HCT116 (cell line): ENCODE measurements around the gene CRYGC. TPM values are rescaled to one million over a fixed set of nuclear protein-coding genes. Genes with fewer than 3 reads are reported as not detected.
"Not testable (repeated sequence)": the region's sequence is repeated elsewhere in the genome, so short reads cannot be mapped to it uniquely, and the experiment has no call there.

Source experiments
- ATAC-seq: fragments of 200-7000 bp; cut with Tn5 transposase; 2 replicates; pipeline ENCODE4 v1.9.1; 2020; ENCODE audit warnings: mild to moderate bottlenecking, moderate library complexity
- BruUV-seq: library from RNA; stranded (reverse); fragments of 400-500 nt; replicated peaks from 2 replicates; lab custom pipeline; 2021; lab: Mats Ljungman, UMichigan
- CTCF ChIA-PET: fragments of 300-600 bp; sonication (Branson Sonifier 250); formaldehyde crosslinking; loops from one replicate; lab custom pipeline; 2021; ENCODE audit warnings: antibody characterized with exemption; lab: Charles Lee
- POLR2A ChIA-PET: fragments of 300-600, 350-600 bp; sonication (Branson Sonifier 250); formaldehyde crosslinking; loops from one replicate; lab custom pipeline; 2021; ENCODE audit warnings: antibody characterized with exemption; lab: Charles Lee
- RAD21 ChIA-PET, 2 experiments: fragments of 300-600 bp; sonication (Branson Sonifier 250); formaldehyde crosslinking; loops; one replicate each; lab custom pipeline; 2023; ENCODE audit warnings: low total read pairs in 2 of 2; ENCODE audit not compliant: uncharacterized antibody in 2 of 2, unreplicated experiment in 2 of 2, low non-redundant PET in 1 of 2; lab: Charles Lee
- DNase-seq: peaks from one replicate; pipeline ENCODE4 v3.0.0-alpha.2; 2010; ENCODE audit warnings: low read depth, low spot score
- H2AFZ ChIP-seq: fragments of 200-600 bp; shearing (Covaris generic), sonication (generic); 2 replicates; pipeline ENCODE4 v1.6.1; 2017; ENCODE audit warnings: low read depth, mixed run types, mixed read lengths, antibody characterized with exemption, low read length; ENCODE audit not compliant: poor library complexity, severe bottlenecking
- H3K27ac ChIP-seq: 2 replicates; pipeline ENCODE4 v1.5.1; 2012; ENCODE audit warnings: low read depth, low read length
- H3K27me3 ChIP-seq: fragments of 200-600 bp; sonication (generic); 2 replicates; pipeline ENCODE4 v1.6.1; 2016; ENCODE audit warnings: mixed run types, low read length, mixed read lengths; ENCODE audit not compliant: insufficient read depth
- H3K36me3 ChIP-seq, 2 experiments: fragments of 200-500 bp in 1 of 2; fragments of 200-600 bp in 1 of 2; sonication (Bioruptor generic) in 1 of 2; sonication (generic) in 1 of 2; 2 replicates each; pipeline versions ENCODE4 v1.5.1 to v1.6.1; 2014 to 2016; ENCODE audit warnings: low read length in 2 of 2, inconsistent platforms in 1 of 2, mixed read lengths in 1 of 2, mixed run types in 1 of 2; ENCODE audit not compliant: insufficient read depth in 2 of 2, control insufficient read depth in 1 of 2
- H3K4me1 ChIP-seq, 2 experiments: fragments of 200-600 bp in 1 of 2; sonication (generic) in 1 of 2; 2 replicates each; pipeline versions ENCODE4 v1.5.1 to v1.6.1; 2012 to 2017; ENCODE audit warnings: low read length in 2 of 2, inconsistent platforms in 1 of 2, mild to moderate bottlenecking in 1 of 2, mixed read lengths in 1 of 2, mixed run types in 1 of 2, moderate library complexity in 1 of 2; ENCODE audit not compliant: insufficient read depth in 2 of 2, control insufficient read depth in 1 of 2
- H3K4me2 ChIP-seq: fragments of 200-600 bp; sonication (generic); 2 replicates; pipeline ENCODE4 v1.6.1; 2017; ENCODE audit warnings: mixed run types, low read length, mixed read lengths
- H3K4me3 ChIP-seq, 2 experiments: fragments of 200-600 bp in 1 of 2; sonication (generic) in 1 of 2; replicated peaks in 1 of 2; 2 replicates each; pipeline ENCODE4 v1.5.1; 2011 to 2016; ENCODE audit warnings: low read length in 2 of 2, control low read depth in 1 of 2, low read depth in 1 of 2, mild to moderate bottlenecking in 1 of 2, mixed read lengths in 1 of 2, mixed run types in 1 of 2
- H3K79me2 ChIP-seq: fragments of 200-600 bp; sonication (generic); 2 replicates; pipeline ENCODE4 v1.6.1; 2017; ENCODE audit warnings: mild to moderate bottlenecking, mixed run types, low read length, moderate library complexity, mixed read lengths; ENCODE audit not compliant: insufficient read depth
- H3K9ac ChIP-seq: fragments of 200-600 bp; sonication (generic); 2 replicates; pipeline ENCODE4 v1.6.1; 2016; ENCODE audit warnings: low read length, mixed read lengths
- H3K9me2 ChIP-seq: fragments of 200-600 bp; sonication (generic), shearing (Covaris generic); 2 replicates; pipeline ENCODE4 v1.6.1; 2017; ENCODE audit warnings: mixed run types, mild to moderate bottlenecking, moderate library complexity; ENCODE audit not compliant: insufficient read depth
- H3K9me3 ChIP-seq, 2 experiments: fragments of 200-500 bp in 1 of 2; fragments of 200-600 bp in 1 of 2; sonication (Bioruptor generic) in 1 of 2; sonication (generic) in 1 of 2; 2 replicates each; pipeline ENCODE4 v1.6.1; 2014 to 2017; ENCODE audit warnings: low read length in 2 of 2, mixed read lengths in 2 of 2, inconsistent platforms in 1 of 2, low read depth in 1 of 2, mild to moderate bottlenecking in 1 of 2, mixed run types in 1 of 2, moderate library complexity in 1 of 2; ENCODE audit not compliant: control insufficient read depth in 1 of 2, insufficient read depth in 1 of 2
- H4K20me1 ChIP-seq: fragments of 200-600 bp; sonication (generic), shearing (Covaris generic); 2 replicates; pipeline ENCODE4 v1.6.1; 2017; ENCODE audit warnings: mixed run types, mild to moderate bottlenecking, moderate library complexity; ENCODE audit not compliant: insufficient read depth
- CBX3 ChIP-seq: IDR thresholded peaks from 2 replicates; pipeline ENCODE4 v1.6.1; 2012; ENCODE audit warnings: low read depth
- CEBPB ChIP-seq: IDR thresholded peaks from 2 replicates; pipeline ENCODE4 v1.6.1; 2012; ENCODE audit warnings: low read depth
- ELF1 ChIP-seq: IDR thresholded peaks from 2 replicates; pipeline ENCODE4 v1.6.1; 2012; ENCODE audit warnings: low read depth, borderline replicate concordance
- EZH2 ChIP-seq: fragments of 200-600 bp; sonication (generic); IDR thresholded peaks from 2 replicates; pipeline ENCODE4 v1.6.1; 2017; ENCODE audit warnings: antibody characterized with exemption, mixed run types
- EZH2phosphoT487 ChIP-seq: fragments of 200-600 bp; IDR thresholded peaks from 2 replicates; pipeline ENCODE4 v1.6.1; 2018; ENCODE audit warnings: antibody characterized with exemption, borderline replicate concordance
- POLR2A ChIP-seq: IDR thresholded peaks from 2 replicates; pipeline ENCODE4 v1.7.0; 2011; ENCODE audit warnings: borderline replicate concordance; ENCODE audit not compliant: insufficient read depth, insufficient read length; ENCODE audit errors: extremely low read depth
- RAD21 ChIP-seq: IDR thresholded peaks from 2 replicates; pipeline ENCODE4 v1.6.1; 2012; ENCODE audit warnings: low read depth, mild to moderate bottlenecking
- SIN3A ChIP-seq: IDR thresholded peaks from 2 replicates; pipeline ENCODE4 v1.6.1; 2012; ENCODE audit warnings: low read depth
- SP1 ChIP-seq: IDR thresholded peaks from 2 replicates; pipeline ENCODE4 v1.6.1; 2012; ENCODE audit warnings: low read depth
- SRF ChIP-seq: IDR thresholded peaks from 2 replicates; pipeline ENCODE4 v1.6.1; 2012; ENCODE audit warnings: low read depth
- ZNF274 ChIP-seq: fragments of 200-500 bp; sonication (Bioruptor generic); IDR thresholded peaks from 2 replicates; pipeline ENCODE4 v1.6.1; 2014; ENCODE audit warnings: mild to moderate bottlenecking, low read depth, low read length, inconsistent platforms
- intact Hi-C: fragments of 100-400 bp; cut with micrococcal nuclease; formaldehyde crosslinking; loops from 2 replicates; pipeline ENCODE4 v1.10.0; 2022
- total RNA-seq: library from RNA; stranded (reverse); gene quantifications from one replicate; pipeline ENCODE4 v1.2.1, GENCODE V29; 2021; ENCODE audit not compliant: unreplicated experiment
- TF ChIP-seq, protein P1 (sequence below): IDR thresholded peaks from 2 replicates; pipeline ENCODE4 v1.6.1; 2012
- TF ChIP-seq, protein P2 (sequence below), 3 experiments: fragments of 200-600 bp in 1 of 3; sonication (generic) in 1 of 3; IDR thresholded peaks in 2 of 3; conservative IDR thresholded peaks in 1 of 3; 2 replicates each; pipeline ENCODE4 v1.5.1; 2012 to 2017; ENCODE audit warnings: low read depth in 2 of 3, low read length in 2 of 3, antibody characterized with exemption in 1 of 3, borderline replicate concordance in 1 of 3, control low read depth in 1 of 3, mild to moderate bottlenecking in 1 of 3, mixed read lengths in 1 of 3, mixed run types in 1 of 3, moderate library complexity in 1 of 3; ENCODE audit not compliant: insufficient read depth in 1 of 3
- TF ChIP-seq, protein P3 (sequence below): IDR thresholded peaks from 2 replicates; pipeline ENCODE4 v1.6.1; 2012

The CRYGC gene
- total RNA-seq, 1 experiment from 2014 or later, result not detected

DNA sequence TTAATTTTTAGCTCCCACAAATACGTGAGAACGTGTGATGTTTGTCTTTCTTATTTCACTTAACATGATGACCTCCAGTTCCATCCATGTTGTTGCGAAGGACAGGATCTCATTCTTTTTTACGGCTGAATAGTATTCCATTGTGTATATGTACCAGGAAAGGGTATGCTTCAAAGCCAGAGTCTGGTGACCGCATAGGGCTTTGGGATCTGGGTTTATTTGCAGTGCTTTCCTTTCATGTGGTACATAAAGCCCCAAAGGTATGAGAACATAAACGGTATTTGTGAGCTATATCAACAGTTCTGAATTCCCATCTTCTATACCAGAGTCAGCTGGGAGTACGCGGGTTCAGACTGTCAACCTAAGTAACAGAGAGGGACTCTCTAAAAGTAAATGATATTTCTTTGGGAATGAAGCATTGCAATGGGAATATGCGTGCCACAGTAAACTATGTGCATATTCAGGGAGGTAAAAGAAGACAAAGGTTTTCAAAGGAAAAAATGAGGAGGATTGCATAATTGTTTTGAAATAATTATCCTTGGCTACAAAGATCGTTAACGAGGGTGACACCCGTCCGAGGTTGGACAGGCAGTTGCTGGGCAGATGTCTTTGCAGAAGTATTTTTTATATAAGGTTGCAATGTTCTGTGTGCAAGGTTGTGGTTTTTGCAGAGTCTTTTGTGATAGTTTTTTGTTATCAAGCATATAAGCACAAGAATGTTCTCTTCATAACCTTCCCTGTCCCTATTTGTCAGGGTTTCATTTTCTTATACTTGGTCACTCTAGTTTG lies 29.8 kb downstream of the CRYGC start:
- no peaks in the 10 kb centered on the region for H3K27me3 ChIP-seq
- H3K4me2 ChIP-seq, result no peak overlapping the region
- no peak overlapping the region for H3K9ac ChIP-seq
- ChIA-PET POLR2A (no interaction called here), CTCF (no interaction called here), RAD21 (no interaction called here)
- H3K9me3 ChIP-seq, result no peaks in the 10 kb centered on the region
- BruUV-seq, result no TSS peak
- DNase-seq (no peak), ATAC-seq (no peak)
- H3K27ac ChIP-seq, result no peak overlapping the region
- peaks cover 0 to 5% of the 10 kb centered on the region in 2 experiments; a peak in 1 of 4 replicates for H3K4me1 ChIP-seq
- no peaks in the 10 kb centered on the region for H4K20me1 ChIP-seq
- H3K36me3 ChIP-seq, result no peaks in the 10 kb centered on the region
- no peak overlapping the region for H2AFZ ChIP-seq
- no peak overlapping the region for H3K4me3 ChIP-seq
- TF ChIP-seq CBX3 (no peak), CEBPB (no peak), ELF1 (no peak), SIN3A (no peak), POLR2A (no peak), SRF (no peak), ZNF274 (no peak), EZH2 (no peak), SP1 (no peak), RAD21 (no peak), EZH2phosphoT487 (no peak)
- TF ChIP-seq, protein P1, sequence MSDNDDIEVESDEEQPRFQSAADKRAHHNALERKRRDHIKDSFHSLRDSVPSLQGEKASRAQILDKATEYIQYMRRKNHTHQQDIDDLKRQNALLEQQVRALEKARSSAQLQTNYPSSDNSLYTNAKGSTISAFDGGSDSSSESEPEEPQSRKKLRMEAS, result no peak
- TF ChIP-seq, protein P2, sequence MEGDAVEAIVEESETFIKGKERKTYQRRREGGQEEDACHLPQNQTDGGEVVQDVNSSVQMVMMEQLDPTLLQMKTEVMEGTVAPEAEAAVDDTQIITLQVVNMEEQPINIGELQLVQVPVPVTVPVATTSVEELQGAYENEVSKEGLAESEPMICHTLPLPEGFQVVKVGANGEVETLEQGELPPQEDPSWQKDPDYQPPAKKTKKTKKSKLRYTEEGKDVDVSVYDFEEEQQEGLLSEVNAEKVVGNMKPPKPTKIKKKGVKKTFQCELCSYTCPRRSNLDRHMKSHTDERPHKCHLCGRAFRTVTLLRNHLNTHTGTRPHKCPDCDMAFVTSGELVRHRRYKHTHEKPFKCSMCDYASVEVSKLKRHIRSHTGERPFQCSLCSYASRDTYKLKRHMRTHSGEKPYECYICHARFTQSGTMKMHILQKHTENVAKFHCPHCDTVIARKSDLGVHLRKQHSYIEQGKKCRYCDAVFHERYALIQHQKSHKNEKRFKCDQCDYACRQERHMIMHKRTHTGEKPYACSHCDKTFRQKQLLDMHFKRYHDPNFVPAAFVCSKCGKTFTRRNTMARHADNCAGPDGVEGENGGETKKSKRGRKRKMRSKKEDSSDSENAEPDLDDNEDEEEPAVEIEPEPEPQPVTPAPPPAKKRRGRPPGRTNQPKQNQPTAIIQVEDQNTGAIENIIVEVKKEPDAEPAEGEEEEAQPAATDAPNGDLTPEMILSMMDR (IDR thresholded peaks at IDR 0.05 in 2 of 3, conservative IDR thresholded peaks at IDR 0.05 in 1 of 3; ENCODE audit: borderline replicate concordance in 1 of 3, insufficient read depth in 1 of 3, low read depth in 2 of 3, low read length in 2 of 3), result no peak
- TF ChIP-seq, protein P3, sequence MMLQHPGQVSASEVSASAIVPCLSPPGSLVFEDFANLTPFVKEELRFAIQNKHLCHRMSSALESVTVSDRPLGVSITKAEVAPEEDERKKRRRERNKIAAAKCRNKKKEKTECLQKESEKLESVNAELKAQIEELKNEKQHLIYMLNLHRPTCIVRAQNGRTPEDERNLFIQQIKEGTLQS, result no peak
- H3K79me2 ChIP-seq, result no peaks in the 10 kb centered on the region
- intact Hi-C loops, result loop anchor here (5.0 to 10.0 kb wide), 2 partner anchors 62 to 235 kb away; partner anchors contain the start of gene CRYGA
- H3K9me2 ChIP-seq, result no peaks in the 10 kb centered on the region

DNA sequence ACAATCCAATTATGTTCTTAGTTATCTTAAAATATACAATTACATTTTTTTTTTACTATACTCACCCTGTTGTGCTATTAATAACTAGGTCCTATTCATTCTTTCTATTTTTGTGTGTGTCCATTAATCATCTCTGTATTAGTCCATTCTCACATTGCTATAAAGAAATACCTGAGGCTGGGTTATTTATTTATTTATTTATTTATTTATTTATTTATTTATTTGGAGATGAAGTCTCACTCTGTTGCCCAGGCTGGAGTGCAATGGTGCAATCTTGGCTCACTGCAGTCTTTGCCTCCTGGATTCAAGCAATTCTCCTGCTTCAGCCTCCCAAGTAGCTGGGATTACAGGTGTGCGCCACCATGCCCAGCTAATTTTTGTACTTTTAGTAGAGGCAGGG lies 30.9 kb downstream of the CRYGC start:
- H3K9me3 ChIP-seq, H3K79me2 ChIP-seq, H3K4me2 ChIP-seq, H3K27me3 ChIP-seq, H3K36me3 ChIP-seq, H2AFZ ChIP-seq, H3K9ac ChIP-seq, H3K4me3 ChIP-seq, ATAC-seq, RAD21 ChIA-PET, POLR2A ChIA-PET, DNase-seq, H3K9me2 ChIP-seq, intact Hi-C loops, H3K27ac ChIP-seq, H3K4me1 ChIP-seq, BruUV-seq, CTCF ChIA-PET, H4K20me1 ChIP-seq: not testable (repeated sequence)
